Measurements from ENCODE around the gene SMG9. TPM values are rescaled to one million over a fixed set of nuclear protein-coding genes. Genes with fewer than 3 reads are reported as not detected.

SMG9 gene
- total RNA-seq, 1 experiment from 2014 or later = 49.9 TPM

DNA sequence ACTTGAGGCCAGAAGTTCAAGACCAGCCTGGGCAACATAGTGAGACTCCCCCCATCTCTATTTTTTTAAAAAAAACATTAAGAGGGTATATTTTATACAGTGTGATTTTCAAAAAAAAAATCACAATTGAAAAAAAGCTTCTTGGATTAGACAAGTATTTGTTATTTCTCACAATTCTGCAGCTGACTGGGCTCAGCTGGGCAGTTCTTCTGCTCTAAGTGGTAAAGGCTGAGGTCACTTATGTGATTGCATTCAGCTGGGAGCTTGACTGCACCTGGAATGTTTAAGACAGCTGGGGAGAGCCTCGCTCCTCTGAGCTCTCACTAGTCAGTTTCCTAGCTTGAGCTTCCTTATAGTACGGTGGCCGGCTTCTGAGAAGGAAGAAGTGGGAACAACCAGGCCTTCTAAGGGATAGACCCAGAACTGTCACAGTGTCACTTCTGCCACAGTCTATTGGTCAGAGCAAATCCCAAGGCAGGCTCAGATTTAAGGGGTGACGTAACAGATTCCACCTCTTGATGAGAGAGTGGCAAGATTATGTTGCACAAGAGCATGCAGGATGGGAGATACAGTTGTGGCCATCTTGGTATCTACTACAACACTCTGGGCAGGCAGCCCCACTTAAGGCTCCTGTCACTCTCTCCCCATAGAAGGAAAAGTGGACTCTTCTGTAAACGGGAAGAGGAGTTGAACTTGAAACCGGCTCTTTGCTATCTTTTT, 58.6 kb downstream of the SMG9 start:
- Histone ChIP-seq H3K36me3 (ENCODE audit: control insufficient read depth, insufficient read depth, low read length) (no peaks in the 10 kb centered on the region), H3K4me3 (ENCODE audit: low read depth in 2 of 2, low read length in 2 of 2) (no peak overlapping the region), H3K9me3 (ENCODE audit: control insufficient read depth, insufficient read depth, low read depth, low read length) (no peaks in the 10 kb centered on the region), H3K27ac (ENCODE audit: low read length) (no peak overlapping the region), H3K4me1 (ENCODE audit: control insufficient read depth, insufficient read depth, low read length) (peaks cover 5% of the 10 kb centered on the region; the same call in 1 of the 2 replicates), H3K27me3 (ENCODE audit: control insufficient read depth, insufficient read depth, low read length) (no peaks in the 10 kb centered on the region)
- CTCF ChIA-PET = no interaction called here
- ATAC-seq = no peak
- intact Hi-C loops (cut with micrococcal nuclease; ENCODE audit: unreplicated experiment) (no loop called here), in situ Hi-C loops (cut with HindIII; ENCODE audit: low pct_unique_long_range_greater_than_20kb, low sequenced_read_pairs) (no loop called here)
- no peak for TF ChIP-seq SIN3A (IDR thresholded peaks at IDR 0.05; ENCODE audit: borderline replicate concordance, insufficient read depth, low read depth, low read length)
- TF ChIP-seq CTCF (IDR thresholded peaks at IDR 0.05) = no peak
- no peak for TF ChIP-seq POLR2AphosphoS5 (IDR thresholded peaks at IDR 0.05; ENCODE audit: low read depth, low read length)
- no peak for TF ChIP-seq REST (IDR thresholded peaks at IDR 0.05; ENCODE audit: insufficient read depth in 1 of 2, low read depth in 2 of 2, low read length in 1 of 2)
- TF ChIP-seq TCF7L2 (IDR thresholded peaks at IDR 0.05; ENCODE audit: low read depth, low read length) = no peak
- DNase-seq (ENCODE audit: low read depth, low spot score) = no peak
- BruUV-seq (replicated peaks) = no TSS peak
- POLR2A ChIA-PET = no interaction called here

DNA sequence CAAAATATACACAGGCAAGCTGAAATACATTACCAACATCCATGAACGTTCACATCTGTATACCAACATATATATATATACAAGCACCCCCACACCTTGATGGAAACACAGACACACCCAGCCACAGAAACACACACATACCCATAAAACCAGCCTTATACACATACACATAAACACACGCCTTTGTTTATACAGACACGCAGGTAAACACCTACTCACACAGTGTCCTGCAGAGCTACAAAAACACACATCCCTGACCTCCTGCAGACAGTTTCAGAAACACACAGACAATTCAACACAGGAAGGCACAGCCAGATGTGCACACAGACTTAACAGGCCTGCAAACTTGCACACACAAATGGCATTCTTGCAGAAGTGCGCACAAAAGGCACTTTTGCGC, 60.2 kb downstream of the SMG9 start:
- no peak for ATAC-seq
- H3K27me3 ChIP-seq (ENCODE audit: control insufficient read depth, insufficient read depth, low read length) = no peaks in the 10 kb centered on the region
- H3K4me3 ChIP-seq (ENCODE audit: low read depth in 2 of 2, low read length in 2 of 2) = no peak overlapping the region
- POLR2A ChIA-PET = no interaction called here
- H3K27ac ChIP-seq (ENCODE audit: low read length) = no peak overlapping the region
- no peak for DNase-seq (ENCODE audit: low read depth, low spot score)
- H3K36me3 ChIP-seq (ENCODE audit: control insufficient read depth, insufficient read depth, low read length) = no peaks in the 10 kb centered on the region
- H3K9me3 ChIP-seq (ENCODE audit: control insufficient read depth, insufficient read depth, low read depth, low read length) = no peaks in the 10 kb centered on the region
- intact Hi-C loops (cut with micrococcal nuclease; ENCODE audit: unreplicated experiment) (no loop called here), in situ Hi-C loops (cut with HindIII; ENCODE audit: low pct_unique_long_range_greater_than_20kb, low sequenced_read_pairs) (no loop called here)
- BruUV-seq (replicated peaks) = no TSS peak
- H3K4me1 ChIP-seq (ENCODE audit: control insufficient read depth, insufficient read depth, low read length) = no peaks in the 10 kb centered on the region
- CTCF ChIA-PET = no interaction called here
- TF ChIP-seq REST (IDR thresholded peaks at IDR 0.05; ENCODE audit: insufficient read depth in 1 of 2, low read depth in 2 of 2, low read length in 1 of 2) = no peak
- no peak for TF ChIP-seq POLR2AphosphoS5 (IDR thresholded peaks at IDR 0.05; ENCODE audit: low read depth, low read length)
- TF ChIP-seq SIN3A (IDR thresholded peaks at IDR 0.05; ENCODE audit: borderline replicate concordance, insufficient read depth, low read depth, low read length) = no peak
- TF ChIP-seq TCF7L2 (IDR thresholded peaks at IDR 0.05; ENCODE audit: low read depth, low read length) = no peak
- TF ChIP-seq CTCF (IDR thresholded peaks at IDR 0.05) = no peak
